Activated naive CD8-positive, alpha-beta T cell treated with anti-CD3 and anti-CD28 coated beads, Interleukin-2, amount 10 ng/mL, durations not matched to agents 7 days and 5 days (primary cell): ENCODE data around the gene SLC24A3. TPM values are rescaled to one million over a fixed set of nuclear protein-coding genes. Genes with fewer than 3 reads are reported as not detected.

Source experiments
- ATAC-seq: fragments of 150-1000 bp; cut with Tn5 transposase; one replicate; pipeline ENCODE4 v1.10.0; 2021; ENCODE audit warnings: low read depth, moderate library complexity
- POLR2A ChIA-PET: fragments of 350-600 bp; sonication (Branson Sonifier 250); formaldehyde crosslinking; loops from one replicate; lab custom pipeline; 2021; ENCODE audit warnings: antibody characterized with exemption; lab: Charles Lee
- DNase-seq: peaks from one replicate; pipeline ENCODE4 v3.0.0; 2021
- H3K27ac Mint-ChIP-seq: one replicate; pipeline ENCODE4 v1.8.0; 2022; ENCODE audit warnings: mild to moderate bottlenecking, mixed read lengths
- H3K27me3 Mint-ChIP-seq: one replicate; pipeline ENCODE4 v1.8.0; 2022; ENCODE audit warnings: mild to moderate bottlenecking, moderate library complexity, mixed read lengths
- H3K36me3 Mint-ChIP-seq: one replicate; pipeline ENCODE4 v1.8.0; 2021; ENCODE audit warnings: mild to moderate bottlenecking, mixed read lengths
- H3K4me1 Mint-ChIP-seq: one replicate; pipeline ENCODE4 v1.8.0; 2021; ENCODE audit warnings: mixed read lengths
- H3K4me3 Mint-ChIP-seq: one replicate; pipeline ENCODE4 v1.8.0; 2022; ENCODE audit warnings: mild to moderate bottlenecking, moderate library complexity, mixed read lengths
- H3K9me3 Mint-ChIP-seq: one replicate; pipeline ENCODE4 v1.8.0; 2021; ENCODE audit warnings: mixed read lengths
- total RNA-seq, 2 experiments: library from RNA; stranded (reverse); gene quantifications; one replicate each; pipeline ENCODE4 v1.2.3, GENCODE V29; 2021

Gene SLC24A3
- total RNA-seq, 2 experiments from 2014 or later: not detected

DNA sequence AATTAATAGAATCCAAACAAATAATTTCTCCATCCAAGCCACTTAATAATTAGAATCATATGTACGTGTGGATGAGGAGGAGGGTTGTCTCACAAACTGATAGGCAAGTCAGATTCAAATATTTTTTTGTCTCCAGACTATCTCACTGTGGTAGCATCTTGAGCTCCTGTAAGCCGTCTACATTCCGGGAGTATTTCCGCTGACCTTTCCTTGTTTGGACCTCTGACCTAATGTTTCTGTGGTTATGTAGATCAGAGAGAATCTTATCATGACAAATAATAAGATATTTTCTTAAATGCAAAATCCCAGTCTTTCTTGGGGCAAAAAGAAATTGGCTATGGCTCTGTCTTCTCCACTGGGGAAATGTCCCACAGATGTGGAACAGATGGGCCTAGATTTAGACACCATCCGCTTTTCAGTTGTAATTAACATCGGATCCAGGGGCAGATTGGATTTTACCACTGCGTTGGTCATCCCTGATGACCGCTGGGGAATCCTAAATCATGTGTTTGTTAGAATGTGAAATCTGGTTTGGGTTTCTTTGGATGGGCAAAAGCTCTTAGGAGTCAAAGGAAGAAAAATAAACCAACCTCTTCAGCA is 348.5 kb downstream of the SLC24A3 start:
- ATAC-seq (no peak), DNase-seq (no peak)
- POLR2A ChIA-PET: no interaction called here
- H3K4me1 Mint-ChIP-seq: peaks cover 2% of the 10 kb centered on the region
- no peaks in the 10 kb centered on the region for H3K36me3 Mint-ChIP-seq
- no peak overlapping the region for H3K27ac Mint-ChIP-seq
- no peaks in the 10 kb centered on the region for H3K27me3 Mint-ChIP-seq
- no peak overlapping the region for H3K4me3 Mint-ChIP-seq
- no peaks in the 10 kb centered on the region for H3K9me3 Mint-ChIP-seq

- Mint-ChIP-seq H3K4me3 (no peak overlapping the region), H3K4me1 (peaks cover 2% of the 10 kb centered on the region), H3K27me3 (no peaks in the 10 kb centered on the region), H3K36me3 (no peaks in the 10 kb centered on the region), H3K27ac (no peak overlapping the region), H3K9me3 (no peaks in the 10 kb centered on the region)
- ATAC-seq: no peak
- POLR2A ChIA-PET: no interaction called here
- no peak for DNase-seq
Observed at GRCh38 chr20:19562426-19562825, 350.0 kb downstream of the SLC24A3 start.

GRCh38 chr20:19564261-19564660 is 351.8 kb downstream of the SLC24A3 start:
- Mint-ChIP-seq H3K4me3 (no peak overlapping the region), H3K27ac (no peak overlapping the region), H3K4me1 (peaks cover 2% of the 10 kb centered on the region), H3K9me3 (peaks cover under 1% of the 10 kb centered on the region), H3K36me3 (no peaks in the 10 kb centered on the region), H3K27me3 (no peaks in the 10 kb centered on the region)
- ATAC-seq (no peak), DNase-seq (no peak)
- POLR2A ChIA-PET: no interaction called here

GRCh38 chr20:19565736-19566135 is 353.3 kb downstream of the SLC24A3 start:
- Mint-ChIP-seq H3K36me3 (no peaks in the 10 kb centered on the region), H3K4me3 (no peak overlapping the region), H3K4me1 (peaks cover 2% of the 10 kb centered on the region), H3K27ac (no peak overlapping the region), H3K9me3 (peaks cover 6% of the 10 kb centered on the region), H3K27me3 (no peaks in the 10 kb centered on the region)
- no peak for ATAC-seq
- POLR2A ChIA-PET: no interaction called here
- no peak for DNase-seq

DNA sequence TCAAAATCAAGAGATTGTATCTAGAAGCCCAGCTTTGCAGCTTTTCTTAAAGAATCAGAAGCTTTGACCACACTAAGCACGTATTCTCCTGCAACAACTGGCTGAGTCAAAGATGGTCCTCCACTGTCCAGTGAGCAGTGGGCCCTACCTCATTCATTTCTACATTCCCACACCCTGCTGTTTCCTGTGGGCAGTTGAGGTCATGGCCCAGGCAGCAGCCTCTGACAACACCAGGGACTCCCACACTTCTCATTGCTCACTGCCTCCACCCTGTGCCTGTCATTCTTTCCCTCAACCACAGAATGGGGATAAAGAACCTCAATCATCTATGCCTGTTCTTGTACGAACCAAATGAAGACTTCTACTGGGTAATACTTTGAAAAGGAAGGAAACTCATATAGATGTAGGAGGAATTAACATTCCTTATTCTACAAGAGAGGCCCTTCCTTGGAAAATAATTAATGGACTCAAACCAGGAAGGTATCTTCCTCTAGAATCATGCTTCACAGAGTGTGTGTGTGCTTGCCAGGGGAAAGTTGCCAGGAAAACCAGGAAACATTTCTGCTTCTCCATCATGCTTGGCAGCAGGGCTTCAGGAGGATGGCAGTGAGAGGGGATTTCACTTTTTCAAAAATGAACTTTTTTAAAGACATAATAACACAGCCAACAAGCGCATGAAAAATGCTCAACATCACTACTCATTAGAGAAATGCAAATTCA is 353.9 kb downstream of the SLC24A3 start:
- Mint-ChIP-seq H3K27ac (no peak overlapping the region), H3K9me3 (peaks cover 6% of the 10 kb centered on the region), H3K4me1 (peaks cover 2% of the 10 kb centered on the region), H3K36me3 (no peaks in the 10 kb centered on the region), H3K27me3 (no peaks in the 10 kb centered on the region), H3K4me3 (no peak overlapping the region)
- POLR2A ChIA-PET: no interaction called here
- ATAC-seq (no peak), DNase-seq (no peak)

- ATAC-seq: no peak
- H3K4me1 Mint-ChIP-seq: peaks cover 2% of the 10 kb centered on the region
Observed at GRCh38 chr20:19568128-19568527, 355.7 kb downstream of the SLC24A3 start.

GRCh38 chr20:19571996-19572395 is 359.6 kb downstream of the SLC24A3 start:
- H3K4me3 Mint-ChIP-seq: no peak overlapping the region
- no peaks in the 10 kb centered on the region for H3K4me1 Mint-ChIP-seq
- no peak for DNase-seq
- no peak for ATAC-seq
- H3K9me3 Mint-ChIP-seq: peaks cover 8% of the 10 kb centered on the region
- POLR2A ChIA-PET: no interaction called here
- H3K27ac Mint-ChIP-seq: no peak overlapping the region
- H3K36me3 Mint-ChIP-seq: no peaks in the 10 kb centered on the region
- H3K27me3 Mint-ChIP-seq: peaks cover 3% of the 10 kb centered on the region

More at GRCh38 chr20:19568128-19568527, 355.7 kb downstream of the SLC24A3 start:
- Mint-ChIP-seq H3K9me3 (peaks cover 8% of the 10 kb centered on the region), H3K4me3 (no peak overlapping the region), H3K27ac (no peak overlapping the region), H3K27me3 (peaks cover 3% of the 10 kb centered on the region), H3K36me3 (no peaks in the 10 kb centered on the region)
- DNase-seq: no peak
- POLR2A ChIA-PET: no interaction called here

DNA sequence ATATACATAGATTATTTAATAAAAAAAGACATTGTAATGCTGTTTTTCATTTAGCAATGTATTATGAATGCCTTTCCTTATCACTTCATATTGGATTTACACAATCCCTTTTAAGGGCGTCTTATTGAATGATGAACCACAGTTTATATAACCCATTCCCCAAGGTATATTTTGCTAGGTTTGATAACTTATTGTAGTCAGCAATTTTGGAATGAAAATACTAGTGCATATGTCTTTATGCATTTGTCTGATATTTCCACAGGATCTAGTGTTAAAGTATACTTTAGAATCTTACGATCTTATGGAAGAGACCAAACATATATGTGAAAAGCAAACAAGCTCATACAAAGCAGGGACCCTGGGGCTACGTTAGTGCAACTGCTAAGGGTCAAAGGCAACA is 365.2 kb downstream of the SLC24A3 start:
- no peaks in the 10 kb centered on the region for H3K4me1 Mint-ChIP-seq
- H3K27me3 Mint-ChIP-seq: no peaks in the 10 kb centered on the region
- H3K4me3 Mint-ChIP-seq: no peak overlapping the region
- POLR2A ChIA-PET: no interaction called here
- ATAC-seq (no peak), DNase-seq (no peak)
- no peaks in the 10 kb centered on the region for H3K9me3 Mint-ChIP-seq
- no peak overlapping the region for H3K27ac Mint-ChIP-seq
- no peaks in the 10 kb centered on the region for H3K36me3 Mint-ChIP-seq

GRCh38 chr20:19582782-19583181 is 370.3 kb downstream of the SLC24A3 start:
- H3K27ac Mint-ChIP-seq: no peak overlapping the region
- POLR2A ChIA-PET: no interaction called here
- H3K4me3 Mint-ChIP-seq: no peak overlapping the region
- no peaks in the 10 kb centered on the region for H3K4me1 Mint-ChIP-seq
- no peaks in the 10 kb centered on the region for H3K9me3 Mint-ChIP-seq
- H3K36me3 Mint-ChIP-seq: no peaks in the 10 kb centered on the region
- ATAC-seq (no peak), DNase-seq (no peak)
- H3K27me3 Mint-ChIP-seq: peaks cover 10% of the 10 kb centered on the region

DNA sequence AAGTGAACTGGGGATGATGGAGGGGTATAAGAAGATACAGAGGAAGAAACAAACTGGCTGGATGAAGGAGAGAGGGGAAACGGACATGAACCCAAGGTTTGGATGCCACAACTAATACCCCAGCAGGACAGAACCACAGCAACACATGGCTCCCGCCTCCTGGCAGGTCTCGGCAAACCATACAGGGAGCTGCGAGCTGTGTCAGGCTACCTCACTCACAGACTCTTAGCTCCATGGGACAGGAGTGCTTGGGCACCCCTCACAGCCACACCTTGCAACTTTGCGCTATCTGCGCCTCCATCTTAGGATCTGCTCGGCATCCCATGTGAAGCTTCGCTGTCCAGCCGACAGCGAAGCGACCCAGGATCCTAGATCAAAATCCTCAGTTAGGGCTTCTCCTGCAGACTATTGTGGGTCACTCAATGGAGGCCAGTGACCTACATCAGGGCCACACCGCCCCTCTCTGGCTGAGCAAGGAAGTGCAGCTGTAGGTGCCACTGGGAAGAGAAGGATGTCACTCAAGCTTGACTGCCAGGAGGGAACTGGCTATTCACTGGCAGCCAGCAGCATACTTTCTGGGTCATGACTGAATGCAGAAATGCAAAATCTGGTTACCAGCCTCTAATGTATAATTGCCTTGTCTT is 371.2 kb downstream of the SLC24A3 start:
- DNase-seq: peak; percentile 77
- no peak overlapping the region for H3K27ac Mint-ChIP-seq
- H3K36me3 Mint-ChIP-seq: no peaks in the 10 kb centered on the region
- H3K27me3 Mint-ChIP-seq: peaks cover 15% of the 10 kb centered on the region
- no peaks in the 10 kb centered on the region for H3K9me3 Mint-ChIP-seq
- POLR2A ChIA-PET: interaction anchor here (0.9 kb wide), 1 partner anchor 377 kb away, joined by 5 read pairs; no protein-coding TSS in a partner anchor
- H3K4me1 Mint-ChIP-seq: no peaks in the 10 kb centered on the region
- peak; percentile 65 for ATAC-seq
- H3K4me3 Mint-ChIP-seq: no peak overlapping the region

DNA sequence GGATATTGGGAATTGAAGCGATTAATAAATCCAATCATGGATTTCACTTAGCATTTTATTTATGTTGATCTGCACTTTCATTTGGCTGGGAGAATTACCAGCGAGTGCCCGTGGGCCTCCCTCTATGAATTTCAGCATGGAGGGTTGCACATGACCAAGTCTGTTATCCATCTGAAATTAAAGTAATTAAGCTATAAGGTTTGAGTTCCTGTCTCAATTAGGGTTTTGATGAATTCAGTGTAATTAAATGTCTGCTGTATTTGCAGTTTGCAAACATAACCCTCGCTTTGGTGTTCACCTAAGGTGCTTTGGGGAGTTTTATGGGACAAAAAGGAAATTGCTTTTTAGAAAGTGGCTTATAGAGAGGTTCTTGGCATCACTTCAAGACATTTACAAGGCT is 375.8 kb downstream of the SLC24A3 start:
- Mint-ChIP-seq H3K4me3 (no peak overlapping the region), H3K27ac (no peak overlapping the region), H3K4me1 (no peaks in the 10 kb centered on the region), H3K36me3 (no peaks in the 10 kb centered on the region), H3K9me3 (no peaks in the 10 kb centered on the region), H3K27me3 (peaks cover 15% of the 10 kb centered on the region)
- no peak for ATAC-seq
- no peak for DNase-seq
- POLR2A ChIA-PET: no interaction called here

GRCh38 chr20:19588732-19589131 is 376.3 kb downstream of the SLC24A3 start:
- Mint-ChIP-seq H3K4me3 (no peak overlapping the region), H3K36me3 (no peaks in the 10 kb centered on the region), H3K27ac (no peak overlapping the region), H3K4me1 (no peaks in the 10 kb centered on the region), H3K9me3 (no peaks in the 10 kb centered on the region), H3K27me3 (peaks cover 15% of the 10 kb centered on the region)
- DNase-seq (no peak), ATAC-seq (no peak)
- POLR2A ChIA-PET: no interaction called here

DNA sequence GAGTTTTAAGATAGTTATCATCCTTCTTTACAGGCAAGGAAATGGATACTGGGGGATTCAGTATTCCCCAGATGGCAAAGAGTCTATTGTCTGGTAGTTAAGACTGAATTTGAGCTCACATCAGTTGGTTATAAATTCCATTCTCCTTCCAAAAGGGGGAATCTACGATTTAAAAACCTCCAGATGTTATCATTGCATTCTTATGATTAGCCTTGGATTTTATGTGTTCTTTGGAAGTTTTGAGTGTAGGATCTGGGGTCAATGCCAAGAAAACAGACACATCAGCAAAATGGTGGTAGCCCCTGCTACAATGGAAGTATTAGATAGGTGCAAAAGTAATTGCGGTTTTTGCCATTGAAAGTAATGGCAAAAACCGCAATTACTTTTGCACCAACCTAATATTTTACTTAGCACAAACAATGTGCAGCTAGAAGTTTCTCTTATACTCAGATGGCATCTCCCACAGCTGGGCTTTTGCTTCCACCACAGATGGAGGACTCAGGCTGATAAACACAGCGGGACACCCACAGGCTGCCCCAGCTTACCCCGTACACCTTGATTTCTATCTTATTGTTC is 377.4 kb downstream of the SLC24A3 start:
- no peak for ATAC-seq
- Mint-ChIP-seq H3K27ac (no peak overlapping the region), H3K4me1 (no peaks in the 10 kb centered on the region), H3K9me3 (no peaks in the 10 kb centered on the region), H3K4me3 (no peak overlapping the region), H3K27me3 (peaks cover 13% of the 10 kb centered on the region), H3K36me3 (no peaks in the 10 kb centered on the region)
- no peak for DNase-seq
- POLR2A ChIA-PET: no interaction called here
